H4 (cell line): ENCODE measurements around the gene PCDH15. TPM values are rescaled to one million over a fixed set of nuclear protein-coding genes. Genes with fewer than 3 reads are reported as not detected.
"Not testable (repeated sequence)": the region's sequence is repeated elsewhere in the genome, so short reads cannot be mapped to it uniquely, and the experiment has no call there.

Source experiments
- DNase-seq: peaks from one replicate; pipeline ENCODE4 v3.0.0-alpha.2; 2015; ENCODE audit warnings: low spot score
- total RNA-seq: library from RNA; depleted of rRNA; stranded (reverse); fragments of >200 nt; shearing (Covaris generic); gene quantifications from 2 replicates; pipeline ENCODE4 v1.2.3, GENCODE V29; 2014

PCDH15 gene
- total RNA-seq, 1 experiment from 2014 or later, result 0.35 TPM

GRCh38 chr10:54554028-54554427, 247.0 kb downstream of the PCDH15 start:
- DNase-seq, result no peak

GRCh38 chr10:54550016-54550415, 251.0 kb downstream of the PCDH15 start:
- DNase-seq, result no peak

- DNase-seq, result no peak
These were observed 269.7 kb downstream of the PCDH15 start for GRCh38 chr10:54531296-54531695.

- DNase-seq, result no peak
These were observed 270.7 kb downstream of the PCDH15 start for GRCh38 chr10:54530299-54530698.

GRCh38 chr10:54525816-54526215, 275.2 kb downstream of the PCDH15 start:
- DNase-seq, result no peak

GRCh38 chr10:54515244-54515643, 285.8 kb downstream of the PCDH15 start:
- not testable (repeated sequence) for DNase-seq

- DNase-seq, result no peak
These were observed 297.2 kb downstream of the PCDH15 start for GRCh38 chr10:54503863-54504262.

- no peak for DNase-seq
These were observed 299.1 kb downstream of the PCDH15 start for GRCh38 chr10:54501929-54502328.

- no peak for DNase-seq
These were observed 304.2 kb downstream of the PCDH15 start for GRCh38 chr10:54496852-54497251.

GRCh38 chr10:54487743-54488142, 313.3 kb downstream of the PCDH15 start:
- DNase-seq, result no peak

GRCh38 chr10:54485971-54486370, 315.1 kb downstream of the PCDH15 start:
- DNase-seq, result no peak

GRCh38 chr10:54484186-54484585, 316.8 kb downstream of the PCDH15 start:
- no peak for DNase-seq

GRCh38 chr10:54478601-54479000, 322.4 kb downstream of the PCDH15 start:
- DNase-seq, result no peak

- no peak for DNase-seq
These were observed 323.3 kb downstream of the PCDH15 start for GRCh38 chr10:54477738-54478137.

- no peak for DNase-seq
These were observed 330.8 kb downstream of the PCDH15 start for GRCh38 chr10:54470324-54470631.

- peak; percentile 5 for DNase-seq
These were observed 331.3 kb downstream of the PCDH15 start for GRCh38 chr10:54469587-54470323.

- DNase-seq, result no peak
These were observed 346.8 kb downstream of the PCDH15 start for GRCh38 chr10:54454271-54454670.

GRCh38 chr10:54449056-54449455, 352.0 kb downstream of the PCDH15 start:
- no peak for DNase-seq

- no peak for DNase-seq
These were observed 356.9 kb downstream of the PCDH15 start for GRCh38 chr10:54444170-54444569.

- no peak for DNase-seq
These were observed 359.8 kb downstream of the PCDH15 start for GRCh38 chr10:54441275-54441674.

GRCh38 chr10:54434782-54435181, 366.2 kb downstream of the PCDH15 start:
- no peak for DNase-seq

GRCh38 chr10:54415483-54415882, 385.5 kb downstream of the PCDH15 start:
- DNase-seq, result no peak

GRCh38 chr10:54402576-54402975, 398.5 kb downstream of the PCDH15 start:
- DNase-seq, result peak; percentile 12

- no peak for DNase-seq
These were observed 405.0 kb downstream of the PCDH15 start for GRCh38 chr10:54396031-54396430.
